ENCODE measurements around the gene PDE4D. TPM values are rescaled to one million over a fixed set of nuclear protein-coding genes. Genes with fewer than 3 reads are reported as not detected.
"Not testable (repeated sequence)": the region's sequence is repeated elsewhere in the genome, so short reads cannot be mapped to it uniquely, and the experiment has no call there.

The PDE4D gene
- total RNA-seq, 4 donors from 2014 or later, result 6.7 to 21.0 (median 15.0) TPM

DNA sequence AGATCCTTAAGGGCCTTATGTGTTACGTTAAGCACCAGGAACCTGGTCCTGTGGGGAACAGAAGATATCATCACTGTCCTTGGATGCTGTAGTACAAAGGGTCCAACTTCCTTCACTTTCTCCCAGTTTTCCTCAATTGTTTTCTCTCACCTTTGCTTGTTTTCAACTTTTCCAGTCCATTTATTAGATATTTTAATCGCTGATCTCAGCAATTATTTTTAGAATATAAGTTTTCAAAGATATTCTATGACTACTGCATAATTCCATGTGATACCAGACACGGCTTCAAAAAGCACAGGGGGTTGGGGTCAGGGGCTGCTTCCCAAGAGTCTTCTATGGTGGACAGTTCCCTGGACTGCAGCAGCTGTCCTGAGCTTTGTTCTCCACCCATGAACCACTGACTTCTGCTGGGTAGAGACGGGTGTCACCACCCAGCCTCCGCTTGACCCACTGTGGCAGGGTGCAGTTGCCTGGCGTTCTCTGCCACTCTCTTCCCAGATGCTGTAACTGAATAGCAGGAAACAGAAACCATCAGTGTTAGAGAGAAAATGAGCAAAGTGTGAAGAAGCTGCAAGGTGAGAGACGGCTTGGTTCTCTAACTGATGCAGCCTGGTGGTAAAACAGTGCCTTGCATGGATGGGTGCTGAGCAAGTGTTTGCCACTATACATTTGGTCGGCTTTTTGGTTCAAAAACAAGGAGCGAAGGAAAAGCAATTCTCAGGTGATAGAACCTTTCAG lies 927.7 kb downstream of the PDE4D start:
- intact Hi-C loops (cut with DNase I; ENCODE audit: low total_unique reads), result no loop called here
- H3K4me3 ChIP-seq (ENCODE audit: low read depth, poor library complexity, severe bottlenecking), result no peak overlapping the region
- no peak for DNase-seq (ENCODE audit: low spot score in 2 of 2)
- TF ChIP-seq, protein P1, sequence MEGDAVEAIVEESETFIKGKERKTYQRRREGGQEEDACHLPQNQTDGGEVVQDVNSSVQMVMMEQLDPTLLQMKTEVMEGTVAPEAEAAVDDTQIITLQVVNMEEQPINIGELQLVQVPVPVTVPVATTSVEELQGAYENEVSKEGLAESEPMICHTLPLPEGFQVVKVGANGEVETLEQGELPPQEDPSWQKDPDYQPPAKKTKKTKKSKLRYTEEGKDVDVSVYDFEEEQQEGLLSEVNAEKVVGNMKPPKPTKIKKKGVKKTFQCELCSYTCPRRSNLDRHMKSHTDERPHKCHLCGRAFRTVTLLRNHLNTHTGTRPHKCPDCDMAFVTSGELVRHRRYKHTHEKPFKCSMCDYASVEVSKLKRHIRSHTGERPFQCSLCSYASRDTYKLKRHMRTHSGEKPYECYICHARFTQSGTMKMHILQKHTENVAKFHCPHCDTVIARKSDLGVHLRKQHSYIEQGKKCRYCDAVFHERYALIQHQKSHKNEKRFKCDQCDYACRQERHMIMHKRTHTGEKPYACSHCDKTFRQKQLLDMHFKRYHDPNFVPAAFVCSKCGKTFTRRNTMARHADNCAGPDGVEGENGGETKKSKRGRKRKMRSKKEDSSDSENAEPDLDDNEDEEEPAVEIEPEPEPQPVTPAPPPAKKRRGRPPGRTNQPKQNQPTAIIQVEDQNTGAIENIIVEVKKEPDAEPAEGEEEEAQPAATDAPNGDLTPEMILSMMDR (IDR thresholded peaks at IDR 0.05), result no peak
- no peak for TF ChIP-seq POLR2A (IDR thresholded peaks at IDR 0.05)
- 89 to 91% methylated on average over 9 of the region's 9 CpGs for WGBS, 2 donors

DNA sequence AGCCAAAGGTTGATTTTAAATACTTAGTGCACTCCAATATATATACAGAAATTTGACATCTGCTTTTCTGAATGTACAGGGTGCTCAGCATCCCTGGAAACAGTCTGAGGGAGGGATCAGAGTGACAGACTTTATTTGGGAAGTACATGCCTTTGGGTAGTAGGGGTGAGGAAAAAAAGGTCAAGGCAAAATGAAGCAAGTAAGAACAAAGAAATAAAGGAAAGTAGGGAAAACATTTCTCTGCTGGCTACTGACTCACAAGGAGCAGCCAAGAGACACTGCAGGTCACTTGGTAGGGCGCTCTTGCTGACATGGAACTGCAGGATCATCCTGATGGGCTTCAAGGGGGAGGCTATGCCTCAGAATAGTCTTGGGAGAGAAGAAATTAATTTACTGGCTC lies 929.7 kb downstream of the PDE4D start:
- H3K4me3 ChIP-seq (ENCODE audit: low read depth, poor library complexity, severe bottlenecking), result no peak overlapping the region
- WGBS, 2 donors, result 91 to 95% methylated on average over 1 of the region's 1 CpG
- intact Hi-C loops (cut with DNase I; ENCODE audit: low total_unique reads), result no loop called here
- TF ChIP-seq, protein P1 (IDR thresholded peaks at IDR 0.05), result no peak
- TF ChIP-seq POLR2A (IDR thresholded peaks at IDR 0.05), result no peak
- no peak for DNase-seq (ENCODE audit: low spot score in 2 of 2)

DNA sequence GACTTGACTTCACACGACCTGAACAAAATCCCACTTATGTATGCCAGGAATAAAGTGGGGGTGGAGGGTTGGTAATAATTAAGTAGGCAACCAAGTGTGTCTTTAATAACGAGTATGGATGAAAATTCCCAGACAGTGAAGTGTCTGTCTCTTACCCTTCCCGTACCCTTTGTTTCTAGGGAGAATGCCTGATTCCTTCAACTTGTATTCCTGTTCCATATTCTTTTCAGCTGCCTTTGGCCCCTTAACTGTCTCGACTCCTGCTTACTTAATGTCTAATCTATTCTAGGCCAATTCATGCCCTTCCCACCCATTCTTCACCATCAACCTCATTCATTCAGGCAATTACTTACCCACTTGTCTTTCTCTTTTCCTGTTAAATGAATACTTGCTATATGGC lies 930.2 kb downstream of the PDE4D start:
- no peak for DNase-seq (ENCODE audit: low spot score in 2 of 2)
- intact Hi-C loops (cut with DNase I; ENCODE audit: low total_unique reads), result no loop called here
- TF ChIP-seq POLR2A (IDR thresholded peaks at IDR 0.05), result no peak
- TF ChIP-seq, protein P1 (IDR thresholded peaks at IDR 0.05), result no peak
- no peak overlapping the region for H3K4me3 ChIP-seq (ENCODE audit: low read depth, poor library complexity, severe bottlenecking)
- WGBS, 2 donors, result 47 to 66% methylated on average over 4 of the region's 4 CpGs

DNA sequence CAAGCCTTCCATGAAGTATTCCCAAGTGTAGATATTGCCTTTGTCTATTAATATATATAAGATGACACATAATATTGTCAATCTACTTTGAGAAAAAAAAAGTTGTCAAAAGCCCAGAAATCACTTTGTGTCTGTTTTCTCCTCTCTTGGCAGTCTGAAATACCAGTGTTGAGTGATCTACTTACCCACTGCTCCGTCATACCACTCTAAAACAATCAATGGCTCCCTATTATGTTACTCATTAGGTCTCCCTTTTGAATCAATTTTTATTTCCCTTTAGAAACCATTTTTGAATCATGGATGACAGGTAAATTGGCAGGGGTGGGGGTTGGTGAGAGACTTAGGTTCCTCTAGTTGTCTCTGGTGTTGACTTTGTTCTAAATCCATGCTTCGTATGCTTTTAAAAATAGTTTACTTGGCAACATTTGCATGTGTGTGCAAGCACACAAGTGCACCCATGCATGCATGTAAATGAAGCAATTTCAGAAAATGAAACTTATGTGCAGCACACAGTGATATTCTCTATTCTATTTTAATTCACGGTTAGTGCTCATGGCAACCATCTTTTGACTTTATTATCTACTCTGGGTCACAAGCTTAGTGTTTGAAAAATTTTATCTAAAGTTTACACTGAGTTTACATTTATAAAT lies 931.8 kb downstream of the PDE4D start:
- intact Hi-C loops (cut with DNase I; ENCODE audit: low total_unique reads), result no loop called here
- TF ChIP-seq, protein P1 (IDR thresholded peaks at IDR 0.05), result no peak
- TF ChIP-seq POLR2A (IDR thresholded peaks at IDR 0.05), result no peak
- no peak overlapping the region for H3K4me3 ChIP-seq (ENCODE audit: low read depth, poor library complexity, severe bottlenecking)
- DNase-seq (ENCODE audit: low spot score in 2 of 2), result no peak
- 74 to 92% methylated on average over 3 of the region's 3 CpGs for WGBS, 2 donors

DNA sequence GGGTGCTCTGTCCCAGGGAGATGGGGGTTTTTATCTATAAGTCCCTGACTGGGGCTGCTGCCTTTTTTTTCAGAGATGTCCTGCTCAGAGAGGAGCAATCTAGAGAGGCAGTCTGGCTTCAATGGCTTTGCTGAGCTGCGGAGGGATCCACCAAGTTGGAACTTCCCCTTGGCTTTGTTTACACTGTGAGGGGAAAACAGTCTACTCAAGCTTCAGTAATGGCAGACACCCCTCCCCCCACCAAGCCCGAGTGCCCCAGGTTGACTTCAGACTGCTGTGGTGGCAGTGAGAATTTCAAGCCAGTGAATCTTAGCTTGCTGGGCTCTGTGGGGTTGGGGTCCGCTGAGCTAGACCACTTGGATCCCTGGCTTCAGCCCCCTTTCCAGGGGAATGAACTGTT lies 934.8 kb downstream of the PDE4D start:
- 73 to 82% methylated on average over 1 to 3 of the region's 3 CpGs for WGBS, 2 donors
- TF ChIP-seq, protein P1 (IDR thresholded peaks at IDR 0.05), result no peak
- TF ChIP-seq POLR2A (IDR thresholded peaks at IDR 0.05), result no peak
- no peak for DNase-seq (ENCODE audit: low spot score in 2 of 2)
- intact Hi-C loops (cut with DNase I; ENCODE audit: low total_unique reads), result no loop called here
- H3K4me3 ChIP-seq (ENCODE audit: low read depth, poor library complexity, severe bottlenecking), result no peak overlapping the region

DNA sequence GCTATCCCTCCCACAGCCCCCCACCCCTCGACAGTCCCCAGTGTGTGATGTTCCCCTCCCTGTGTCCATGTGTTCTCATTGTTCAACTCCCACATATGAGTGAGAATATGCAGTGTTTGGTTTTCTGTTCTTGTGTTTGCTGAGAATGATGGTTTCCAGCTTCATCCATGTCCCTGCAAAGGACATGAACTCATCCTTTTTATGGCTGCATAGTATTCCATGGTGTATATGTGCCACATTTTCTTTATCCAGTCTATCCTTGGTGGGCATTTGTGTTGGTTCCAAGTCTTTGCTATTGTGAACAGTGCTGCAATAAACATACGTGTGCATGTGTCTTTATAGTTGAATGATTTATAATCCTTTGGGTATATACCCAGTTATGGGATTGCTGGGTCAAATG lies 940.3 kb downstream of the PDE4D start:
- H3K4me3 ChIP-seq (ENCODE audit: low read depth, poor library complexity, severe bottlenecking); DNase-seq (ENCODE audit: low spot score in 2 of 2); intact Hi-C loops (cut with DNase I; ENCODE audit: low total_unique reads): not testable (repeated sequence)
- 76 to 78% methylated on average over 2 of the region's 2 CpGs for WGBS, 2 donors
